Esophagus squamous epithelium (tissue), 5 donors: ENCODE data around the gene ELOVL6. TPM values are rescaled to one million over a fixed set of nuclear protein-coding genes. Genes with fewer than 3 reads are reported as not detected.
"Not testable (repeated sequence)": the region's sequence is repeated elsewhere in the genome, so short reads cannot be mapped to it uniquely, and the experiment has no call there.

Source experiments
- DNase-seq: peaks from one replicate; lab custom pipeline; 2025; lab: John Stamatoyannopoulos, UW
- H3K27ac ChIP-seq, 4 donors: fragments of 200-600 bp; sonication (generic); one replicate each; pipeline ENCODE4 v1.5.1; 2016 to 2019; ENCODE audit warnings: mild to moderate bottlenecking in 1 of 4
- H3K27me3 ChIP-seq, 4 donors: fragments of 200-600 bp; sonication (generic); 1 replicate in 3 of 4; 2 replicates in 1 of 4; pipeline versions ENCODE4 v1.5.1 to v1.6.0; 2017 to 2021; ENCODE audit warnings: antibody characterized with exemption in 1 of 4
- H3K36me3 ChIP-seq, 3 donors: fragments of 200-600 bp; sonication (generic); one replicate each; pipeline ENCODE4 v1.5.1; 2016 to 2019
- H3K4me1 ChIP-seq, 3 donors: fragments of 200-600 bp; sonication (generic); one replicate each; pipeline ENCODE4 v1.5.1; 2017 to 2019
- H3K4me3 ChIP-seq, 4 donors: fragments of 200-600 bp; sonication (generic); 1 replicate in 3 of 4; 2 replicates in 1 of 4; pipeline ENCODE4 v1.5.1; 2016 to 2019; ENCODE audit warnings: mild to moderate bottlenecking in 2 of 4, moderate library complexity in 1 of 4
- H3K9me3 ChIP-seq, 3 donors: fragments of 200-600 bp; sonication (generic); one replicate each; pipeline ENCODE4 v1.5.1; 2016 to 2019
- CTCF ChIP-seq, 6 experiments: fragments of 450-650 bp in 4 of 6; fragments of 200-600 bp in 2 of 6; sonication (generic) in 2 of 6; IDR thresholded peaks; one replicate each; pipeline ENCODE4 v1.5.1; 2016 to 2019; ENCODE audit warnings: antibody characterized with exemption in 6 of 6, mild to moderate bottlenecking in 4 of 6, moderate library complexity in 4 of 6
- POLR2A ChIP-seq, 4 donors: fragments of 450-650 bp; IDR thresholded peaks; one replicate each; pipeline ENCODE4 v1.6.1; 2017; ENCODE audit warnings: antibody characterized with exemption in 4 of 4, mild to moderate bottlenecking in 4 of 4, moderate library complexity in 3 of 4
- WGBS, 2 donors: methylation state at CpG; one replicate each; pipeline ENCODE4 v1.1.5; 2018; 5-methylcytosine and 5-hydroxymethylcytosine counted together
- intact Hi-C: fragments of 100-400 bp; cut with DNase I; formaldehyde crosslinking; loops from one replicate; pipeline ENCODE4 v1.15.0; 2022
- total RNA-seq, 4 donors: library from RNA; depleted of rRNA; stranded (reverse); fragments of >200 nt; gene quantifications; one replicate each; pipeline ENCODE4 v1.1.0, GENCODE V29; 2016
- donor health status: DM: yes; HTN: yes; CAD: no.

Gene ELOVL6
- total RNA-seq, 4 donors from 2014 or later, result 13.0 to 39.5 (median 19.4) TPM

DNA sequence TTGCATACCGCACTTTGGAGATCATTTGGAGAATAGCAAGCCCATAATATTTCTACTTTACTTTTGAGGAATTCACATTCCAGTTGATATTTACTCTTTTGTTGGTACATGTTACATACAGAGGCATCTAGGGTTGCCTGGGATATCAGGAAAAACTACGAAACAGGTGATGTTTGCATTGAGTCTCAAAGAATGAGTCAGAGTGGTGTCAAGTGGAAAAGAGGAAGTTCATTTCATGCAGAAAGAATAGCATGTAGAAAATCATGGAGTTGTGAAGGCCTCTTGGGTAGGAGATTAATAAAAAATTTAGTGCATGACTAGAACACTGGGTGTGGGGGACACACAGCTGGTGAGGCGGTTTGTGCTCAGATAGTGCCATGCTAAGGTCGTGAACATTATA is 33.5 kb upstream of the ELOVL6 start:
- TF ChIP-seq CTCF (IDR thresholded peaks at IDR 0.05) (no peak), POLR2A (IDR thresholded peaks at IDR 0.05) (no peak)
- Histone ChIP-seq H3K27ac (no peak overlapping the region), H3K27me3 (no peaks in the 10 kb centered on the region), H3K4me1 (no peaks in the 10 kb centered on the region), H3K36me3 (no peaks in the 10 kb centered on the region), H3K9me3 (no peaks in the 10 kb centered on the region), H3K4me3 (no peak overlapping the region)
- 60 to 67% methylated on average over 4 of the region's 4 CpGs for WGBS, 2 donors
- intact Hi-C loops, result no loop called here
- DNase-seq, result no peak

- no peak for TF ChIP-seq POLR2A (IDR thresholded peaks at IDR 0.05)
- TF ChIP-seq CTCF (IDR thresholded peaks at IDR 0.05), result no peak
- no peaks in the 10 kb centered on the region for H3K27me3 ChIP-seq
- no peaks in the 10 kb centered on the region for H3K36me3 ChIP-seq
- H3K4me1 ChIP-seq, result no peaks in the 10 kb centered on the region
- H3K9me3 ChIP-seq, result no peaks in the 10 kb centered on the region
- intact Hi-C loops, result no loop called here
- H3K4me3 ChIP-seq, result no peak overlapping the region
- 91 to 94% methylated on average over 2 of the region's 2 CpGs for WGBS, 2 donors
- no peak for DNase-seq
- no peak overlapping the region for H3K27ac ChIP-seq
These were observed 30.9 kb upstream of the ELOVL6 start for GRCh38 chr4:110229266-110229665.

DNA sequence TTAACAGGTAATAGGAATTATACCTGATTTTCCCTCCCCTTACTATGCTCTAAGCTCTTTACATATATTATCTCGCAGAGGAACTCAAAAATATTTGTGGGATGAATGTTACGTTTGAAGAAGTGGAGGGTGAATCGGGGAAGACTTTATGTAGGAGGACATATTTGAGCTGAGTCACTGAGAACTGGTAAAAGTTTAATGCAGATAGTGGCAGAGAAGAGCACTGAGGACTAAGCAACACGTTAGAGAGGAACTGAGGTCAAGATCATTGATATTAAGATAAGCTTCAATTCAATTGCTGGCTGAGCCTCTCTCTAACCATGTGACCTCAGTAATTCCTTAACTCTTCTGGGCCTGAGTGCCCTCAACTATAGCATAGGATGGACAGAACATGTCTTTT is 26.4 kb upstream of the ELOVL6 start:
- Histone ChIP-seq H3K4me3 (no peak overlapping the region), H3K36me3 (no peaks in the 10 kb centered on the region), H3K4me1 (no peaks in the 10 kb centered on the region), H3K27ac (no peak overlapping the region), H3K27me3 (no peaks in the 10 kb centered on the region), H3K9me3 (no peaks in the 10 kb centered on the region)
- intact Hi-C loops, result no loop called here
- no peak for DNase-seq
- no peak for TF ChIP-seq POLR2A (IDR thresholded peaks at IDR 0.05)
- TF ChIP-seq CTCF (IDR thresholded peaks at IDR 0.05), result no peak
- 38 to 45% methylated on average over 4 of the region's 4 CpGs for WGBS, 2 donors

GRCh38 chr4:110224142-110224541 is 25.7 kb upstream of the ELOVL6 start:
- Histone ChIP-seq H3K27ac (no peak overlapping the region), H3K4me3 (no peak overlapping the region), H3K9me3 (no peaks in the 10 kb centered on the region), H3K36me3 (no peaks in the 10 kb centered on the region), H3K4me1 (no peaks in the 10 kb centered on the region), H3K27me3 (no peaks in the 10 kb centered on the region)
- WGBS, 2 donors, result 65 to 73% methylated on average over 2 of the region's 2 CpGs
- no peak for TF ChIP-seq CTCF (IDR thresholded peaks at IDR 0.05)
- no peak for TF ChIP-seq POLR2A (IDR thresholded peaks at IDR 0.05)
- DNase-seq, result no peak
- intact Hi-C loops, result no loop called here

- not testable (repeated sequence) for H3K4me1 ChIP-seq, H3K27ac ChIP-seq, H3K4me3 ChIP-seq, H3K27me3 ChIP-seq, DNase-seq, H3K36me3 ChIP-seq, H3K9me3 ChIP-seq
- intact Hi-C loops, result loop anchor here (10.0 kb wide), 1 partner anchor 164 kb away; no protein-coding TSS in a partner anchor
- WGBS, 2 donors, result 75 to 83% methylated on average over 1 of the region's 1 CpG
These were observed 20.5 kb upstream of the ELOVL6 start for GRCh38 chr4:110218935-110219334.

DNA sequence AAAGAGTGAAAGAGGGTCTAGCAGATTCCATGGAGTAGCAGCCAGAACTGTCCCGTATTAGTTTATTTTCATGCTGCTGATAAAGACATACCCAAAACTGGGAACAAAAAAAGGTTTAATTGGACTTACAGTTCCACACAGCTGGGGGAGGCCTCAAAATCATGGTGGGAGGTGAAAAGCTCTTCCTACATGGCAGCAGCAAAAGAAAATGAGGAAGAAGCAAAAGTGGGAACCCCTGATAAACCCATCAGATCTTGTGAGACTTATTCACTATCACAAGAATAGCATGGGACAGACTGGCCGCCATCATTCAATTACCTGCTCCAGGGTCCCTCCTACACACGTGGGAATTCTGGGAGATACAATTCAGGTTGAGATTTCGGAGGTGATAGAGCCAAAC is 18.8 kb upstream of the ELOVL6 start:
- not testable (repeated sequence) for H3K4me1 ChIP-seq, H3K4me3 ChIP-seq, H3K27me3 ChIP-seq, DNase-seq, H3K36me3 ChIP-seq, H3K9me3 ChIP-seq, H3K27ac ChIP-seq
- WGBS, 2 donors, result 72 to 83% methylated on average over 4 of the region's 4 CpGs
- intact Hi-C loops, result loop anchor here (10.0 kb wide), 1 partner anchor 162 kb away; no protein-coding TSS in a partner anchor
